A549 (cell line): ENCODE measurements around the gene ABHD8. TPM values are rescaled to one million over a fixed set of nuclear protein-coding genes. Genes with fewer than 3 reads are reported as not detected.

Experiments
- ATAC-seq, 2 experiments: fragments of 200-7000 bp in 1 of 2; fragments of >200 bp in 1 of 2; cut with Nextera tagmentation in 1 of 2; cut with Tn5 transposase in 1 of 2; 3 replicates each; pipeline versions ENCODE4 v1.8.0 to v1.9.1; 2018 to 2020; ENCODE audit warnings: mild to moderate bottlenecking in 1 of 2, moderate library complexity in 1 of 2
- CTCF ChIA-PET: fragments of 300-600 bp; sonication (Branson Sonifier 250); formaldehyde crosslinking; extraction: SDS; loops from one replicate; lab custom pipeline; 2021; ENCODE audit warnings: antibody characterized with exemption, inconsistent platforms; lab: Yijun Ruan, JAX
- POLR2A ChIA-PET: fragments of 350-600 bp; formaldehyde crosslinking; extraction: SDS; loops from one replicate; lab custom pipeline; 2021; ENCODE audit warnings: antibody characterized with exemption, inconsistent platforms; lab: Yijun Ruan, JAX
- DNase-seq, 2 experiments: peaks; one replicate each; pipeline versions ENCODE4 v3.0.0 to v3.0.0-alpha.2; 2011 to 2016; ENCODE audit warnings: low read depth in 1 of 2, low spot score in 1 of 2
- FAIRE-seq: peaks from 2 replicates; lab custom pipeline; 2011; peaks lifted over from hg19 to GRCh38; lab: Jason Lieb, UNC
- H3K27ac ChIP-seq, 2 experiments: fragments of >200 bp; sonication (Bioruptor Twin); formaldehyde crosslinking; 3 replicates each; pipeline ENCODE4 v1.5.1; 2016 to 2017
- H3K4me1 ChIP-seq: fragments of >200 bp; sonication (Bioruptor Twin); formaldehyde crosslinking; 3 replicates; pipeline ENCODE4 v1.6.1; 2016
- H3K4me2 ChIP-seq: fragments of >200 bp; sonication (Bioruptor Twin); formaldehyde crosslinking; 3 replicates; pipeline ENCODE4 v1.6.1; 2016
- H3K4me3 ChIP-seq: fragments of >200 bp; sonication (Bioruptor Twin); formaldehyde crosslinking; 3 replicates; pipeline ENCODE4 v1.5.1; 2016
- H3K9me3 ChIP-seq: fragments of >200 bp; sonication (Bioruptor Twin); formaldehyde crosslinking; 3 replicates; pipeline ENCODE4 v1.6.1; 2016
- BHLHE40 ChIP-seq: IDR thresholded peaks from 2 replicates; pipeline ENCODE4 v1.6.1; 2012; ENCODE audit warnings: low read depth, low read length, inconsistent platforms
- CEBPB ChIP-seq, 2 experiments: fragments of >200 bp in 1 of 2; sonication (Bioruptor Twin) in 1 of 2; formaldehyde crosslinking in 1 of 2; IDR thresholded peaks; 2 replicates each; pipeline ENCODE4 v1.6.1; 2012 to 2016
- EP300 ChIP-seq, 2 experiments: fragments of >200 bp; sonication (Bioruptor Twin); formaldehyde crosslinking; IDR thresholded peaks; 2 replicates in 1 of 2; 3 replicates in 1 of 2; pipeline ENCODE4 v1.6.1; 2016 to 2017
- HDAC2 ChIP-seq: fragments of 200-600 bp; sonication (generic); IDR thresholded peaks from 2 replicates; pipeline ENCODE4 v1.6.1; 2016
- NR3C1 ChIP-seq: fragments of >200 bp; sonication (Bioruptor Twin); formaldehyde crosslinking; IDR thresholded peaks from 3 replicates; pipeline ENCODE4 v1.6.1; 2017
- PHF8 ChIP-seq: fragments of 200-600 bp; sonication (generic); IDR thresholded peaks from 2 replicates; pipeline ENCODE4 v1.6.1; 2016; ENCODE audit warnings: low read depth, mild to moderate bottlenecking, antibody characterized with exemption, moderate library complexity, borderline replicate concordance
- SREBF2 ChIP-seq: fragments of 450-650 bp; IDR thresholded peaks from 2 replicates; pipeline ENCODE4 v1.6.1; 2014; ENCODE audit warnings: mild to moderate bottlenecking, moderate library complexity
- TFCP2L1 ChIP-seq: fragments of 250-450 bp; sonication (Bioruptor Pico); IDR thresholded peaks from 2 replicates; pipeline ENCODE4 v1.5.0; 2021; ENCODE audit warnings: mild to moderate bottlenecking
- TP53 ChIP-seq: fragments of 250-450 bp; sonication (Bioruptor Pico); IDR thresholded peaks from 2 replicates; pipeline ENCODE4 v1.5.0; 2021; ENCODE audit warnings: mild to moderate bottlenecking, moderate library complexity
- ZFP36 ChIP-seq: fragments of 450-650 bp; IDR thresholded peaks from 2 replicates; pipeline ENCODE4 v1.6.1; 2014; ENCODE audit warnings: borderline replicate concordance; ENCODE audit not compliant: partially characterized antibody
- ZSCAN20 ChIP-seq: fragments of 250-450 bp; sonication (Bioruptor Pico); IDR thresholded peaks from 2 replicates; pipeline ENCODE4 v1.8.0; 2022; ENCODE audit warnings: mild to moderate bottlenecking, moderate library complexity
- WGBS: methylation state at CpG from one replicate; pipeline ENCODE4 v1.1.6; 2017; ENCODE audit errors: missing lambda C conversion rate; 5-methylcytosine and 5-hydroxymethylcytosine counted together
- polyA plus RNA-seq, 4 experiments: library from polyadenylated mRNA; depleted of rRNA in 3 of 4; stranded (reverse); fragments of >200 nt; fragmentation: RNase III in 1 of 4; extraction: RNeasy Plus Mini Kit Qiagen cat#74134 plus additional on column Dnase treatment in 1 of 4; gene quantifications; 2 replicates in 3 of 4; 3 replicates in 1 of 4; pipeline ENCODE4 v1.2.3, GENCODE V29; 2011 to 2017
- TF ChIP-seq, protein P1 (sequence below): IDR thresholded peaks from 2 replicates; pipeline ENCODE4 v1.6.1; 2012
- TF ChIP-seq, protein P2 (sequence below): fragments of >200 bp; sonication (Bioruptor Twin); formaldehyde crosslinking; IDR thresholded peaks from 3 replicates; pipeline ENCODE4 v1.5.1; 2016

Gene ABHD8
- polyA plus RNA-seq, 2 of the 4 experiments (the other 2 are of a cell fraction): 2.3 to 4.2 TPM

DNA sequence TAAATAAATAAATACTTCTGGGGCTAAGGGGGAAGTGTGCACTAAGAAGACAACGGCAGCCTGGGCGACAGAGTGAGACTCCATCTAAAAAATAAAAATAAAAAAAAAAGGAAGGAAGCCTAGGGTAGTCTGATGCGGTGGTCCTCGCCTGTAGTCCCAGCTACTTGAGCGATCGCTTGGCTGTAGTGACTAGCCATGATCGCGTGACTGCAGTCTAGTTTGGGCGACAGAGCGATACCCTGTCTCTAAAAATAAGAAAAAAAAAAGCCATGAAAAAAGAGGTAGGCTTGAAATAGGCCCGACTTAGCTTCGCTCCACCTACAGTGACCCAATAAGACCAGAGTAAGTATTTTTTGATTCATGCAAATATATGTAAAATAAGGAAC is 36.6 kb downstream of the ABHD8 start:
- peak overlapping the region in 1 of 2 experiments; percentile 42; a peak in 2 of 6 replicates for H3K27ac ChIP-seq
- ChIA-PET POLR2A (interaction anchor here (0.5 to 1.2 kb wide), 11 partner anchors 8 to 74 kb away, joined by 3 to 7 read pairs (median 3); partner anchors contain the start of genes DDA1, OCEL1 and USE1), CTCF (interaction anchor here (0.6 to 1.9 kb wide), 3 partner anchors 16 to 239 kb away, joined by 3 to 8 read pairs (median 4); partner anchors contain the start of gene ANKLE1)
- FAIRE-seq: no peak
- DNase-seq: no peak
- no peak overlapping the region for H3K4me2 ChIP-seq
- peaks cover 4% of the 10 kb centered on the region; the same call in 2 of the 3 replicates for H3K4me1 ChIP-seq
- 93% methylated on average over 12 of the region's 12 CpGs for WGBS
- no peak for ATAC-seq
- H3K9me3 ChIP-seq: no peaks in the 10 kb centered on the region
- TF ChIP-seq HDAC2 (no peak), BHLHE40 (no peak), PHF8 (no peak), NR3C1 (no peak), ZFP36 (no peak), EP300 (IDR thresholded peaks at IDR 0.05) (no peak)
- TF ChIP-seq, protein P1, sequence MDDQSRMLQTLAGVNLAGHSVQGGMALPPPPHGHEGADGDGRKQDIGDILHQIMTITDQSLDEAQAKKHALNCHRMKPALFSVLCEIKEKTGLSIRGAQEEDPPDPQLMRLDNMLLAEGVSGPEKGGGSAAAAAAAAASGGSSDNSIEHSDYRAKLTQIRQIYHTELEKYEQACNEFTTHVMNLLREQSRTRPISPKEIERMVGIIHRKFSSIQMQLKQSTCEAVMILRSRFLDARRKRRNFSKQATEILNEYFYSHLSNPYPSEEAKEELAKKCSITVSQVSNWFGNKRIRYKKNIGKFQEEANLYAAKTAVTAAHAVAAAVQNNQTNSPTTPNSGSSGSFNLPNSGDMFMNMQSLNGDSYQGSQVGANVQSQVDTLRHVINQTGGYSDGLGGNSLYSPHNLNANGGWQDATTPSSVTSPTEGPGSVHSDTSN: no peak
- no peak overlapping the region for H3K4me3 ChIP-seq

DNA sequence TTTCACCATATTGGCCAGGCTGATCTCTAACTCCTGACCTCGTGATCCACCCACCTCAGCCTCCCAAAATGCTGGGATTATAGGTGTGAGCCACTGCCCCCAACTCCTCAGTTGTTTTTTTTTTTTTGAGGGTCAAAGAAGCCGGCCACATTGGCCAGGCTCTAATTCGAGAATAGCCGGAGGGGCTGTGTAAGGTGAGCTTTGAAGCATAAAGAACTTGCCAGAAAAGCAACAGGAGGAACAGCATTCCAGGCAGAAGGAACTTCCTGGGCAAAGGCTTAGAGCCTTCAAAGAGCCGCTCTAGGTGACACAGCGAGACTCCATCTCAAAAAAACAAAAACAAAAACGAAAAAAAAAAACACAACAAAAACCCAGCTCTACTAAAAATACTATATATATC is 37.2 kb downstream of the ABHD8 start:
- 77% methylated on average over 7 of the region's 7 CpGs for WGBS
- ATAC-seq: no peak
- Histone ChIP-seq H3K4me3 (no peak overlapping the region), H3K4me2 (no peak overlapping the region), H3K27ac (peak overlapping the region in 1 of 2 experiments; percentile 42; a peak in 1 of 6 replicates), H3K4me1 (peaks cover 4% of the 10 kb centered on the region; the same call in 2 of the 3 replicates), H3K9me3 (no peaks in the 10 kb centered on the region)
- no peak for TF ChIP-seq SREBF2
- TF ChIP-seq, protein P2, sequence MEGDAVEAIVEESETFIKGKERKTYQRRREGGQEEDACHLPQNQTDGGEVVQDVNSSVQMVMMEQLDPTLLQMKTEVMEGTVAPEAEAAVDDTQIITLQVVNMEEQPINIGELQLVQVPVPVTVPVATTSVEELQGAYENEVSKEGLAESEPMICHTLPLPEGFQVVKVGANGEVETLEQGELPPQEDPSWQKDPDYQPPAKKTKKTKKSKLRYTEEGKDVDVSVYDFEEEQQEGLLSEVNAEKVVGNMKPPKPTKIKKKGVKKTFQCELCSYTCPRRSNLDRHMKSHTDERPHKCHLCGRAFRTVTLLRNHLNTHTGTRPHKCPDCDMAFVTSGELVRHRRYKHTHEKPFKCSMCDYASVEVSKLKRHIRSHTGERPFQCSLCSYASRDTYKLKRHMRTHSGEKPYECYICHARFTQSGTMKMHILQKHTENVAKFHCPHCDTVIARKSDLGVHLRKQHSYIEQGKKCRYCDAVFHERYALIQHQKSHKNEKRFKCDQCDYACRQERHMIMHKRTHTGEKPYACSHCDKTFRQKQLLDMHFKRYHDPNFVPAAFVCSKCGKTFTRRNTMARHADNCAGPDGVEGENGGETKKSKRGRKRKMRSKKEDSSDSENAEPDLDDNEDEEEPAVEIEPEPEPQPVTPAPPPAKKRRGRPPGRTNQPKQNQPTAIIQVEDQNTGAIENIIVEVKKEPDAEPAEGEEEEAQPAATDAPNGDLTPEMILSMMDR: no peak
- TF ChIP-seq ZSCAN20: no peak
- TF ChIP-seq TFCP2L1: no peak
- no peak for TF ChIP-seq TP53 (CRISPR knock-in tag)
- ChIA-PET CTCF (interaction anchor here (0.8 to 2.8 kb wide), 3 partner anchors 12 to 40 kb away, joined by 3 to 12 read pairs (median 4); partner anchors contain the start of gene OCEL1), POLR2A (no interaction called here)
- FAIRE-seq: no peak
- no peak for DNase-seq

DNA sequence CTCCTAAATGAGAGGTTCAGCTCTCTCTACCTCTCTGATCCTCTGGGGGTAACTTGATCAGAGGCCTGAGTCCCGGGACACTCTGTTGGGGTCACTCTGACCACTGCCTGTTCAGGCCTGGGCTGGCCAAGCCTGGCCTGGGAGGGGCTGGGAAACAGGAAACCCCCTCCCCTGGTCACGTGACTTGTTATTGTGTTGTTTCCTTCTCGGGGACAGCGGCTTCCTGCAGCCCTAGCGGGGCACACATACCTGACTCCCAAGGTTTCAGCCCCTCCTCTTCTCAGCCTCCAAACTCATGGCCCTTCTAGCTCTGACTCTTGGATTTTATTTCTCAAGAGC is 38.6 kb downstream of the ABHD8 start, which contains the start of gene USHBP1:
Gene USHBP1, minus strand, starts transcription at position 105 of the 339 bp plus-strand sequence. CDS start 446 bp downstream, outside the sequence.
- WGBS: 77% methylated on average over 5 of the region's 5 CpGs
- DNase-seq (no peak), ATAC-seq (no peak), FAIRE-seq (no peak)
- Histone ChIP-seq H3K27ac (peak within 1 kb of the TSS in 1 of 2 experiments; percentile 24; a peak in 1 of 6 replicates), H3K9me3 (no peaks in the 10 kb centered on the region), H3K4me2 (no peak within 1 kb of the TSS), H3K4me1 (peaks cover 4% of the 10 kb centered on the region; the same call in 2 of the 3 replicates), H3K4me3 (no peak within 1 kb of the TSS)
- CTCF ChIA-PET: interaction anchor here (0.6 to 8.0 kb wide), 5 partner anchors 9 to 95 kb away, joined by 3 to 77 read pairs (median 9); partner anchors contain the start of gene ANKLE1
- no peak for TF ChIP-seq CEBPB (IDR thresholded peaks at IDR 0.05)
- TF ChIP-seq EP300 (IDR thresholded peaks at IDR 0.05): no peak
- POLR2A ChIA-PET: no interaction called here

DNA sequence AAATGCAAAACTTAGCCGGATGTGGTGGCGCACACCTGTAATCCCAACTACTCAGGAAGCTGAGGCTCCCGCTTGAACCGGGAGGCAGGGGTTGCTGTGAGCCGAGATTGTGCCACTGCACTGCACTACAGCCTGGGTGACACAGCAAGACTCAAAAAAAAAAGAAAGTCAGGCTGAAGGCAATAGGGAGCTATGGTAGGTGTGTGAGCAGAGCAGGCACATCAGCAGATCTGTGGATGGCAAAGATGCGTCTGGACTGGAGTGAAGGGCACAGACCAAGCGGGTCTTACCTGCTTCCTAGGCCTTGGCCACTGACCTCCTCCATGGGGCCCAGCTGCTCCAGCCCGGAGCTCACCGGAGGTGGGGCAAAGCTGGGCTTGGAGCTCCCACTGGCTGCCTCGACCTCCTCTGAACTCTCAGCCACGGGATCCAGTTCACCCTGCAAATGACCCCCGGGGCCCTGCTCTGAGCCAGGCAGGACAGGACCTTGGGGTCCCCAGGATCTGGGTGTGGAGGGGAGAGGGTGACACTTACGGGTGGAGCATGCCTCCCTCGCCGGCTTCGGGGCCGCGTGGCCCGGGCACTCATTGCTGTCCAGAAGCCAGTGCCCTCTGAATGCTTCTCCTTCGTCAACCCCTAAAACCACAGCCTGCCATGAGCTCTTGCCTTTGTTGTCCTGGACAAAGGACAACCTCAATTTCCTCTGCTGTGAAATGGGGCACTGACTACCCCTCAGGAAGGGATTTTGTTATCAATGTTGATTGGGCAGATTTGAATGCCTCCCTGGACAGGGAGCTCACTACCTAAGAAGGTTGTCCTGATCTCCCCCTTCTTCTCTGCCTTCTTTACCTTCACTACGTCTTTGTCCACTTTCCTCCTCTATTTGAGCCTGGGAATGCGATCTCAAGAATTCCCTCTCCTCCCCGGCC is 39.2 kb downstream of the ABHD8 start:
- H3K9me3 ChIP-seq: no peaks in the 10 kb centered on the region
- peak overlapping the region in 1 of 2 experiments; percentile 24; a peak in 1 of 6 replicates for H3K27ac ChIP-seq
- TF ChIP-seq ZFP36 (peak; percentile 78), BHLHE40 (no peak)
- 89% methylated on average over 18 of the region's 23 CpGs for WGBS
- ATAC-seq (no peak), DNase-seq (no peak), FAIRE-seq (no peak)
- no peak overlapping the region for H3K4me3 ChIP-seq
- peaks cover 4% of the 10 kb centered on the region; the same call in 2 of the 3 replicates for H3K4me1 ChIP-seq
- H3K4me2 ChIP-seq: no peak overlapping the region
- ChIA-PET POLR2A (interaction anchor here (0.5 kb wide), 1 partner anchor 65 kb away, joined by 3 read pairs; no protein-coding TSS in a partner anchor), CTCF (interaction anchor here (0.5 to 8.0 kb wide), 5 partner anchors 9 to 29 kb away, joined by 3 to 77 read pairs (median 9); partner anchors contain the start of gene ANKLE1)
